NCI-H187 treated with DMSO at 0.1 percent for 48 hours (cell line): ENCODE data around the gene CHKB.
"Not testable (repeated sequence)": the region's sequence is repeated elsewhere in the genome, so short reads cannot be mapped to it uniquely, and the experiment has no call there.

Experiments used
- DNase-seq: peaks from one replicate; lab custom pipeline; 2025; lab: John Stamatoyannopoulos, UW

The CHKB gene

GRCh38 chr22:50548921-50549790, 33.5 kb downstream of the CHKB start:
- DNase-seq, result no peak

GRCh38 chr22:50548040-50548920, 34.4 kb downstream of the CHKB start:
- DNase-seq, result no peak

- no peak for DNase-seq
Measured at GRCh38 chr22:50547263-50547985, 35.2 kb downstream of the CHKB start.

GRCh38 chr22:50546326-50547262, 36.1 kb downstream of the CHKB start:
- no peak for DNase-seq

GRCh38 chr22:50545522-50546325, 36.9 kb downstream of the CHKB start, which contains the start of gene KLHDC7B:
KLHDC7B (plus strand) TSS chr22:50545899; CDS start chr22:50546244, 345 bp downstream.
- DNase-seq, result no peak

- DNase-seq, result no peak
Measured at GRCh38 chr22:50544746-50545253, 37.8 kb downstream of the CHKB start.

GRCh38 chr22:50544078-50544745, 38.4 kb downstream of the CHKB start:
- DNase-seq, result no peak

- no peak for DNase-seq
Measured at GRCh38 chr22:50542416-50542927, 40.2 kb downstream of the CHKB start.

GRCh38 chr22:50541667-50542026, 41.0 kb downstream of the CHKB start:
- DNase-seq, result not testable (repeated sequence)

- no peak for DNase-seq
Measured at GRCh38 chr22:50540381-50540780, 42.3 kb downstream of the CHKB start.

GRCh38 chr22:50537765-50538164, 44.9 kb downstream of the CHKB start:
- no peak for DNase-seq

- no peak for DNase-seq
Measured at GRCh38 chr22:50536226-50536625, 46.4 kb downstream of the CHKB start.

- no peak for DNase-seq
Measured at GRCh38 chr22:50535113-50535512, 47.5 kb downstream of the CHKB start.

GRCh38 chr22:50533856-50534711, 48.6 kb downstream of the CHKB start:
- DNase-seq, result not testable (repeated sequence)

- DNase-seq, result no peak
Measured at GRCh38 chr22:50532824-50533796, 49.5 kb downstream of the CHKB start.

- DNase-seq, result no peak
Measured at GRCh38 chr22:50531962-50532674, 50.5 kb downstream of the CHKB start.
